Stimulated activated CD8-positive, alpha-beta memory T cell treated with anti-CD3 and anti-CD28 coated beads, Interleukin-7, amount 100 ng/mL, for 4 hours (primary cell): ENCODE data around the gene SYCE3.
"Not testable (repeated sequence)": the region's sequence is repeated elsewhere in the genome, so short reads cannot be mapped to it uniquely, and the experiment has no call there.

Experiments
- DNase-seq, 2 donors: peaks; one replicate each; pipeline ENCODE4 v3.0.0-alpha.2; 2020; ENCODE audit warnings: low read depth in 2 of 2

The SYCE3 gene

DNA sequence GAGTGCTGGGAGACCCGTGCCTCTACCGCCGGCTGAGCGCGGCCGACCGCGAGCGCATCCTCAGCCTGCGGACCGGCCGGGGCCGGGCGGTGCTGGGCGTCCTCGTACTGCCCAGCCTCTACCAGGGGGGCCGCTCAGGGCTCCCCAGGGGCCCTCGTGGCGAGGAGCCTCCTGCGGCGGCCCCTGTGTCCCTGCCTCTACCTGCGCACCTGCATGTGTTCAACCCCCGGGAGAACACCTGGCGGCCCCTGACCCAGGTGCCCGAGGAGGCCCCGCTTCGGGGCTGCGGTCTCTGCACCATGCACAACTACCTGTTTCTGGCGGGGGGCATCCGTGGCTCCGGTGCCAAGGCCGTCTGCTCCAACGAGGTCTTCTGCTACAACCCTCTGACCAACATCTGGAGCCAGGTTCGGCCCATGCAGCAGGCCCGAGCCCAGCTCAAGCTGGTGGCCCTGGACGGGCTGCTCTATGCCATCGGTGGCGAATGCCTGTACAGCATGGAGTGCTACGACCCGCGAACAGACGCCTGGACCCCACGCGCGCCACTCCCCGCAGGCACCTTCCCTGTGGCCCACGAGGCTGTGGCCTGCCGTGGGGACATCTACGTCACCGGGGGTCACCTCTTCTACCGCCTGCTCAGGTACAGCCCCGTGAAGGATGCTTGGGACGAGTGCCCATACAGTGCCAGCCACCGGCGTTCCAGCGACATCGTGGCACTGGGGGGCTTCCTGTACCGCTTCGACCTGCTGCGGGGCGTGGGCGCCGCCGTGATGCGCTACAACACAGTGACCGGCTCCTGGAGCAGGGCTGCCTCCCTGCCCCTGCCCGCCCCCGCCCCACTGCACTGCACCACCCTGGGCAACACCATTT, 13.6 kb downstream of the SYCE3 start:
- DNase-seq = no peak

- DNase-seq = peak in 1 of 2 donors; percentile 27
These were observed 14.4 kb downstream of the SYCE3 start for GRCh38 chr22:50548040-50548920.

- DNase-seq = no peak
These were observed 15.3 kb downstream of the SYCE3 start for GRCh38 chr22:50547263-50547985.

DNA sequence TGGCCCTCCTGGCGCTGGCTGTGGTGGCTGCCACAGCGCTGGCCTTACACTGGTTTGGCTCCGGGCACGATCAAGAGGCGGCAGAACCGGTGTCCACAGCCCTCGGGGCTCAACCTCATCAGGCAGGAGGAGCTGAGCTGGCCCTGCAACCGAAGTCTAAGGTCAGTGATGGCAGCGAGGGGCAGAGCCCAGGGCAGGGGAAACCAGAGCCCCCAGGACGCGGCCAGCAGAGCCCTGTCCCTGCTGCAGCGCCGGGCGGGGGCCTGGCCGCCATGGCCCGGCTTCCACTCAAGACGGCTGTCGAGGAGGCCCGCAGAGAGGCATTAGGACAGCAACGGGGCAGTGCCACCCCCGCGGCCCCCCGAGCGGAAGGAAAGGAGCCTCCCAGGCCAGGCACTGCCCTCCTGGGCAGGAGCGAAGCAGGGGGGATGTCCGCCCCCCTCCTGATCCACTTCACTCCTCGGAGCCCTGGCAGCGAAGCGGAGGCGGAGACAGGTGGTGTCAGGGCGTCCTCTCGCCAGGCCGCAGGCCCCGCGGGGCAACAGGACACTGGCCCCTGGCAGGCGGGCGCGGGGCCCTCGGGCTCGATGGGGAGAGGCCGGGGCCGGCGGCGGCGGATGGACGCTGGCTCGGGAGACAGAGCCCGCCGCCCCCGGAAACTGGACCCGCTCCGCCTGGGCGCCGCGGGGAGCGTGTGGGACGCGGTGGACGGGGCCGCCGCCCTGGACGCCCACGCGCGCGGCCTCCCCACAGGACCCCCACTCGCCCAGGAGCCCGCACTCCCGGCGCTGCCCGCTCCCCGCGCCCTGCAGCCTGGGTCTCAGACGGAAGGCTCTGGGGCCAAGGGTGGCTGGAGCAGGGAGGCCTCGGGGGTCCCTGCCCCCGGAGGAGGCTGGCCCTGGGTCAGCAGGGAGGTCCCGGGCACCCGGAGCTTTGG, 16.1 kb downstream of the SYCE3 start:
- DNase-seq = no peak

GRCh38 chr22:50545522-50546325, 17.0 kb downstream of the SYCE3 start, which contains the start of gene KLHDC7B:
Gene KLHDC7B, plus strand, starts transcription at chr22:50545899. Its CDS starts 345 bp downstream, at chr22:50546244.
- peak in 1 of 2 donors; percentile 25 for DNase-seq

DNA sequence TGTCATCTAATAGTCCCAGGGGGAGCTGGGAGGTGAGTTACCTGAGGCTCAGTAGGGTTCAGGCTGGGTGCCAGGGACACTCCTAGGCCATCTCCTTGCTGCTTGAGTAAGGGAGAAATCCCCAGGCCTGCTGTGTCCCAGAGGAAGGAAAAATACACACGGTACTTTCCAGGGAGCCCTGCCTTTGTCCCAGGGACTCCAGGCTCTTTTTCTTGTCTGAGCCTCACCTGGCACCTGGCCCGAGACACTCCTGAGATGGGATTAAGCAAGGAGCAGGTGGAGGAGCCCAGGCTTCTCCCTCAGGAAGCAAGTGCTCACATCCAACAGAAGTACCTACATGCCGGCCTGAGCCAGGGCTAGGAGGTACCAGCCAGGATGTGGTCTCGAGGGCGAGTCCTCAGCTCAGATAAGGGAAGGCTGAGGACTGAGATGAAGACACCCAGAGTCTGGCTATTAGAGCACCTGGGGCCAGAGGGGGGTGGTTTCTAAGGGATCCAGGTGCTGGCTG, 17.9 kb downstream of the SYCE3 start:
- no peak for DNase-seq

- peak; percentile 64 to 82 for DNase-seq
These were observed 18.5 kb downstream of the SYCE3 start for GRCh38 chr22:50544078-50544745.

GRCh38 chr22:50542416-50542927, 20.2 kb downstream of the SYCE3 start:
- no peak for DNase-seq

GRCh38 chr22:50541667-50542026, 21.1 kb downstream of the SYCE3 start:
- DNase-seq = not testable (repeated sequence)

GRCh38 chr22:50540381-50540780, 22.3 kb downstream of the SYCE3 start:
- no peak for DNase-seq

DNA sequence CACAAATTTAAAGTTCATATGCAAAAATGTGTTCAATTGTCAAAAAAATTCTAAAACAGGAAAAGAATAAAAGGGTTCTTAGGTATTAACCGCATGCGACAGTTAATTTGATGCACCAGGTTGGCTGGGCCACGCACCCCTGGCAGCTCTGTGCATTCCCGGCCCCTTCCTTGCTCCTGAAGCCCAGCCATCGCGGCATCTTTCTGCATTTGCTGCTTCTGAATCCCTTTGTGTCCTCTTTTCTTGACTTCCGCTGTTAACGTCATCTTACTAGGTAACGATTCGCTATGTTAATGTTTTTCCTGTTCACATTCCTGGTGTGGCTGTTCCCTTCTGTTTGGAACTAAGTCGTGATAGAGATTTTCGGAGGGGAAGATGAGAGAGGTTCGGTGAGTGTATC, 25.0 kb downstream of the SYCE3 start:
- DNase-seq = no peak

GRCh38 chr22:50536226-50536625, 26.5 kb downstream of the SYCE3 start:
- DNase-seq = no peak

DNA sequence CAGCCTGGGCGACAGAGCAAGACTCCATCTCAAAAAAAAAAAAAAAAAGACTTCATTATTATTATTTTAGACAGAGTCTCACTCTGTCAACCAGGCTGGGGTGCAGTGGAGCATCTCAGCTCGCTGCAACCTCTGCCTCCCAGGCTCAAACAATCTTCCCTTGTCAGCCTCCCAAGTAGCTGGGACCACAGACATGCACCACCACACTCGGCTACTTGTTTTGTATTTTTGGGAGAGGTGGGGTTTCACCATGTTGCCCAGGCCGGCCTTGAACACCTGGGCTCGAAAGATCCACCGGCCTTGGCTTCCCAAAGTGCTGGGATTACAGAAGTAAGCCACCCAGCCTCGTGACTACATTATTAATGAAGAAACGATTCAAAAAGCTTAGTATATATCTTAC, 27.6 kb downstream of the SYCE3 start:
- DNase-seq = no peak

GRCh38 chr22:50533856-50534711, 28.6 kb downstream of the SYCE3 start:
- not testable (repeated sequence) for DNase-seq

- DNase-seq = no peak
These were observed 29.6 kb downstream of the SYCE3 start for GRCh38 chr22:50532824-50533796.

DNA sequence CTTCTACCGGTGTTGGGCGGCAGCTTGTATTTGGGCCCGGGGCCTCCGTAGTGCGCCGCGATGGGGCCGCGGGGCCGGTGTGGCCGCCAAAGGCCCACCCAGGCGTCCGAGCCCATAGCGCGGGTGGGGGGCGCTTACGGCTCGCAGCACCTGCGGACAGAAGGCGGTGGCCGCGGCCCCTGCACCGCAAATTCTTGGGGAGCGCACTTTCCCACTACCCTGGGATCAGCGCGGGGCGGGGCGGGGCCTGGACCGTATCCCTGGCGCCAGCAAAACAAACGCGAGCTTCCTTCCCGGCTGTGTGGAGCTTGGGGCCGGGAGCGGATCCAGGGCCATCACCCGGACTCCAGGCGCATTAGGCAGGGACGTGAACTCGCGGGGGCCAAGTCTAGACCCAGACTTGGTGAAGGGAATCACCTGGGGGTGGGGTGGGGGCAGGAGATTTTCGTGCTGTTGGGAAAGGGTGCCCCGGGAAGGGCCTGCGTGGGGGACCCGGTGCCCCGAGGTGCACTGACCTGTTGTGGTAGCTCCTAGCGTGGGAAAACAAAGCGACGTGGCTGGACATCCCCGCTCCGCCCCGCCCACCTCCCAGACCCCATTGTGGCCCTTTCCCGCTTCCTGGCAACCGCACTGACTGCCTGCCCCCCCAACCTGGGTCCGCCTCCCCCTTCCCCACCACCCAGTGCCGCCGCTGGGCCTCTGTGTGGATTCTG, 30.6 kb downstream of the SYCE3 start:
- DNase-seq = no peak
